Measurements from ENCODE around the gene PAGE1.
"Not testable (repeated sequence)": the region's sequence is repeated elsewhere in the genome, so short reads cannot be mapped to it uniquely, and the experiment has no call there.

The PAGE1 gene

DNA sequence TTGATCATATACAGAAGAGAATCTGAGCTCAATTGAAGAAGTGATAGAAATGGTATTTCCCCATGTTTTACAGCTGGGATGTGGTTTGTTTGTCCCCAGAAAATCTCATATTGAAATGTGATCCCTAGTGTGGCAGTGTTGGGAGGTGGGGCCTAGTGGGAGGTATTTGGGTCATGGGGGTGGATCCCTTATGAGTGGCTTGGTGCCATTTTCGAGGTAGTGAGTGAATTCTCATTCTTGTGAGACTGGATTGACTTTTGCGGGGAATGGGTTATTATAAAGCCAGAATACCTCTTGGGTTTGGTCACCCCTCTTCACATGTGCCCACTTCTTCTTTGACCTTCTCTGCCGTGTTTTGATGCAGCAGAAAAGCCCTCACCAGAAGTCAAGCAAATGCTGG is 29.6 kb upstream of the PAGE1 start:
- DNase-seq (ENCODE audit: extremely low read depth, insufficient read length), result no peak
- Histone ChIP-seq H3K4me3 (replicated peaks; ENCODE audit: low read depth, low read length) (no peak overlapping the region), H3K36me3 (ENCODE audit: control insufficient read depth, insufficient read depth, low read length) (no peaks in the 10 kb centered on the region), H3K27me3 (replicated peaks; ENCODE audit: control insufficient read depth, insufficient read depth, low read length) (no peaks in the 10 kb centered on the region)
- TF ChIP-seq, protein P1, sequence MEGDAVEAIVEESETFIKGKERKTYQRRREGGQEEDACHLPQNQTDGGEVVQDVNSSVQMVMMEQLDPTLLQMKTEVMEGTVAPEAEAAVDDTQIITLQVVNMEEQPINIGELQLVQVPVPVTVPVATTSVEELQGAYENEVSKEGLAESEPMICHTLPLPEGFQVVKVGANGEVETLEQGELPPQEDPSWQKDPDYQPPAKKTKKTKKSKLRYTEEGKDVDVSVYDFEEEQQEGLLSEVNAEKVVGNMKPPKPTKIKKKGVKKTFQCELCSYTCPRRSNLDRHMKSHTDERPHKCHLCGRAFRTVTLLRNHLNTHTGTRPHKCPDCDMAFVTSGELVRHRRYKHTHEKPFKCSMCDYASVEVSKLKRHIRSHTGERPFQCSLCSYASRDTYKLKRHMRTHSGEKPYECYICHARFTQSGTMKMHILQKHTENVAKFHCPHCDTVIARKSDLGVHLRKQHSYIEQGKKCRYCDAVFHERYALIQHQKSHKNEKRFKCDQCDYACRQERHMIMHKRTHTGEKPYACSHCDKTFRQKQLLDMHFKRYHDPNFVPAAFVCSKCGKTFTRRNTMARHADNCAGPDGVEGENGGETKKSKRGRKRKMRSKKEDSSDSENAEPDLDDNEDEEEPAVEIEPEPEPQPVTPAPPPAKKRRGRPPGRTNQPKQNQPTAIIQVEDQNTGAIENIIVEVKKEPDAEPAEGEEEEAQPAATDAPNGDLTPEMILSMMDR (IDR thresholded peaks at IDR 0.05; ENCODE audit: insufficient read depth, low read length, poor library complexity, severe bottlenecking), result no peak

DNA sequence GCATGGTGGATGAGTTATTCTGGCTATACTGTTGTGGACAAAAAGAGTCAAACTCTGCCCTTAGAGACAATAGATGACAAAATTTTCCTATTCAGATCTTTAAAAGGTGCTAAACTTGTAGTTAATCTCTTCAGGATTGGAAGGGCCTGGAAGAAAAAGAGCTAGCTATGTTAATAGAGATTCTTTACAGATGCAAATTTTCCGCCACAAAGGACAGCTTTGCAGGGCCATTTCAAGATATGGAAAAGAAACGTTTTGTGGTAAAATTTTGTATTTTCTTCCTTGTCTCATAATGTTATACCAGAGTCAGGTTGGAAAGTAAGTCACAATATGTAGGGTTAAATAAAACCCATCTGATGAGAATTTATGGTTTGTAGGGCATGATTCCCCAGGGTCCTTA is 24.3 kb upstream of the PAGE1 start:
- not testable (repeated sequence) for H3K27me3 ChIP-seq (replicated peaks; ENCODE audit: control insufficient read depth, insufficient read depth, low read length)

DNA sequence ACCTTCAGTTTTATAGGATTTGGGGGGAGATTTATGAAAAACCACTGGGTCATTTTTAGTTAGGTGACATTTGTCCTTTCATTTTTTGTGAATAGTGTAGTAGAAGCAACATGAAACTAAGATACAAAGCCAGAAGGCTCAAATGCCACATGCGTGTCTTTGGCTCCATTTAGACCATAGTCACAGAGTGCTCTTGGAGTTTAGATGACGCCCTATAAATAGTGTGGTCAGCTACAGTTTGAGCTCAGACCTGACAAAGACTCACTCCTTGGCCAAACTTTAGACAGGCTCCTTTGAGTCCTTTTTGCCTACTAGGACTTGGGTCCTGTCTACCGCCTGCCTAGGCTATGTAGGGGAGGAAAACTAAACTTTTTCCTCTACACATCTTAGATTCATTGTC is 16.8 kb upstream of the PAGE1 start:
- DNase-seq (ENCODE audit: extremely low read depth, insufficient read length), result no peak
- TF ChIP-seq, protein P1 (IDR thresholded peaks at IDR 0.05; ENCODE audit: insufficient read depth, low read length, poor library complexity, severe bottlenecking), result no peak
- no peak overlapping the region for H3K4me3 ChIP-seq (replicated peaks; ENCODE audit: low read depth, low read length)
- no peaks in the 10 kb centered on the region for H3K27me3 ChIP-seq (replicated peaks; ENCODE audit: control insufficient read depth, insufficient read depth, low read length)
- no peaks in the 10 kb centered on the region for H3K36me3 ChIP-seq (ENCODE audit: control insufficient read depth, insufficient read depth, low read length)

More for the DNA sequence above, 24.3 kb upstream of the PAGE1 start:
- not testable (repeated sequence) for DNase-seq (ENCODE audit: extremely low read depth, insufficient read length); H3K4me3 ChIP-seq (replicated peaks; ENCODE audit: low read depth, low read length); H3K36me3 ChIP-seq (ENCODE audit: control insufficient read depth, insufficient read depth, low read length)

DNA sequence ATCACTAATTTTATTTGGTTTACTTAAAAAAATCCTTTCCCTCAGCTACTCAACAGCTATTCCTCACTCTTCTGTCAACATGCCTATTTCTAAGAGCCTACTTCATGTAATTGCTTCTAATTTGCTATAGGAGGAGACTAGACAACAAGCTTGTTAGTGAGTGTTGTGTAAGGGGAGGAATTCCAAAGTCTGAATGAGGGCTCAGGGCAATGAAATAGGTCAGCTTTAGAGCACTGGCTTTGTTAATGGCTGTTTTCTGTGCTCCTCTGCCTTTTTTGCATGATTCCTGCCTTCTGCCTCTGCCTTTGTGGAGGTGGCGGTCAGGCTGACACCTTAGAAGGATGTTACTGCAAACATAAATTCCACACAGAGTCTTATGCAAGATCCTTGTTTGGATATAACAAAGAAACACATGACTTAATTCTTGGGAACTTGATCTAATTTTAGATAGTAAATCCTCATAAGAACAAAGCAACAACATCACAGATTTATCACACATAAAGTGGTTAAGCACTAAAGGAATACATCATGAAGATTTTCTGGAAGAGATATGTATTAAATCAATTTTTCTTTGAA is 15.0 kb upstream of the PAGE1 start:
- H3K27me3 ChIP-seq (replicated peaks; ENCODE audit: control insufficient read depth, insufficient read depth, low read length), result no peaks in the 10 kb centered on the region
- no peak overlapping the region for H3K4me3 ChIP-seq (replicated peaks; ENCODE audit: low read depth, low read length)
- DNase-seq (ENCODE audit: extremely low read depth, insufficient read length), result no peak
- TF ChIP-seq, protein P1 (IDR thresholded peaks at IDR 0.05; ENCODE audit: insufficient read depth, low read length, poor library complexity, severe bottlenecking), result no peak
- no peaks in the 10 kb centered on the region for H3K36me3 ChIP-seq (ENCODE audit: control insufficient read depth, insufficient read depth, low read length)

DNA sequence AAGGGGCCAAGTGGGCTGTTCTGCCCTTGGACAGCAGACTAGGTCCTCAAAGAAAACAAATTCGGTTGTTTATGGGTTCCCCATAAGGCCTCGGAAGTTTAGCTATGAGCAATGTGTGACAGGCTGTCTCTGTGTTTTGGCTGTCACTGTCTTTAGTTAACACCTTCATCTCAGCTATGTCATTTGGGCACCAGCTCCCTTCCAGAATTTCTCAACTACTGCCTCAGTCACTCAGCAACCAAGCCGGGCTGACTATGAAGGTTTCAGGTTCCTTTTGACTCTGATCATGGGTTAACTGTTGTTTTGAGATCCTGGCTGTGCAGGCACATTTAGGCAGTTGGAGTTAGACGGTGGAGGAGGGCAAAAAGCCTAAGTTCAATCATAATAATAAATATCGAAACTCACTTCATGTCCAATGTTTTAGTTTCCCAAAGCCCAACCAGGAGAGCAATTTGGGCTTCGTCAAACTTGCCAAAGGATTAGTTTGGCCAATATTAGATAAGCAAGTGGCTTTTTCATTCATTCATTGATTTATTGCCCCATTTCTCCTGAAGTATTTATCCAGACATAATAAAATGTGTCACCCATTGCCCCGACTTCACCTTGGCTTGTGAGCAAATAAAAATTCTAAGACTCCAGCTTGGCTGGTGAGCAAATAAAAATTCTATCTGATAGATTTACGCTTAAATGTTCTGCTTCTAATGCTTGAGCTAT is 9.1 kb upstream of the PAGE1 start:
- TF ChIP-seq, protein P1 (IDR thresholded peaks at IDR 0.05; ENCODE audit: insufficient read depth, low read length, poor library complexity, severe bottlenecking), result no peak
- H3K27me3 ChIP-seq (replicated peaks; ENCODE audit: control insufficient read depth, insufficient read depth, low read length), result no peaks in the 10 kb centered on the region
- no peak overlapping the region for H3K4me3 ChIP-seq (replicated peaks; ENCODE audit: low read depth, low read length)
- H3K36me3 ChIP-seq (ENCODE audit: control insufficient read depth, insufficient read depth, low read length), result no peaks in the 10 kb centered on the region
- no peak for DNase-seq (ENCODE audit: extremely low read depth, insufficient read length)

DNA sequence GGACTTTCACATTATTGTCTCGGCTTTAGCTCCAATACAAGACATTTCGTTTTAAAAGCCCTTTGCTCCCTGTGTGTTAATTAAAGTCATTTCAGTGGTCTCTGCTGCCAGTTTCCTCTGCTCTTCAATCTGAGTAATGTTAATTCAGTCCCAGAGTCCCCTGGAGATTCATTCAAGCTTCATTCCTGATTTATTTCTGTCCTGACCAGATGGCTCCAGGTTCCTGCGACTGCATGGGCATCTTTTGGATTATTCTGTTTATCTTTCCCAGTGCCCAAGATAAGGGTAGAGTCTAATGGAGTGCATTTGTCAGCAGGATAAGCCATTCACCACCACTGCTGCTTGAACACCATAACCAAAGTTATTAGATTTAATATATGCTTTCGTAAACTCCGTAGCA is 6.1 kb upstream of the PAGE1 start:
- Histone ChIP-seq H3K36me3 (ENCODE audit: control insufficient read depth, insufficient read depth, low read length) (no peaks in the 10 kb centered on the region), H3K27me3 (replicated peaks; ENCODE audit: control insufficient read depth, insufficient read depth, low read length) (no peaks in the 10 kb centered on the region), H3K4me3 (replicated peaks; ENCODE audit: low read depth, low read length) (no peak overlapping the region)
- TF ChIP-seq, protein P1 (IDR thresholded peaks at IDR 0.05; ENCODE audit: insufficient read depth, low read length, poor library complexity, severe bottlenecking), result no peak
- no peak for DNase-seq (ENCODE audit: extremely low read depth, insufficient read length)
